Stimulated activated naive CD8-positive, alpha-beta T cell treated with anti-CD3 and anti-CD28 coated beads, Interleukin-15, Interleukin-2, amounts not matched to agents 100 ng/mL and 50 ng/mL, for 24 hours (primary cell): ENCODE measurements around the gene CLCN6.
"Not testable (repeated sequence)": the region's sequence is repeated elsewhere in the genome, so short reads cannot be mapped to it uniquely, and the experiment has no call there.

Experiments
- H3K27ac Mint-ChIP-seq: one replicate; pipeline ENCODE4 v1.8.0; 2021; ENCODE audit warnings: mild to moderate bottlenecking, mixed read lengths
- H3K27me3 Mint-ChIP-seq: one replicate; pipeline ENCODE4 v1.8.0; 2021; ENCODE audit warnings: mixed read lengths
- H3K36me3 Mint-ChIP-seq: one replicate; pipeline ENCODE4 v1.8.0; 2021; ENCODE audit warnings: low read depth, mixed read lengths
- H3K4me1 Mint-ChIP-seq: one replicate; pipeline ENCODE4 v1.8.0; 2021; ENCODE audit warnings: low read depth, mixed read lengths
- H3K4me3 Mint-ChIP-seq: one replicate; pipeline ENCODE4 v1.8.0; 2021; ENCODE audit warnings: mild to moderate bottlenecking, mixed read lengths
- H3K9me3 Mint-ChIP-seq: one replicate; pipeline ENCODE4 v1.8.0; 2021; ENCODE audit warnings: mixed read lengths

Gene CLCN6

DNA sequence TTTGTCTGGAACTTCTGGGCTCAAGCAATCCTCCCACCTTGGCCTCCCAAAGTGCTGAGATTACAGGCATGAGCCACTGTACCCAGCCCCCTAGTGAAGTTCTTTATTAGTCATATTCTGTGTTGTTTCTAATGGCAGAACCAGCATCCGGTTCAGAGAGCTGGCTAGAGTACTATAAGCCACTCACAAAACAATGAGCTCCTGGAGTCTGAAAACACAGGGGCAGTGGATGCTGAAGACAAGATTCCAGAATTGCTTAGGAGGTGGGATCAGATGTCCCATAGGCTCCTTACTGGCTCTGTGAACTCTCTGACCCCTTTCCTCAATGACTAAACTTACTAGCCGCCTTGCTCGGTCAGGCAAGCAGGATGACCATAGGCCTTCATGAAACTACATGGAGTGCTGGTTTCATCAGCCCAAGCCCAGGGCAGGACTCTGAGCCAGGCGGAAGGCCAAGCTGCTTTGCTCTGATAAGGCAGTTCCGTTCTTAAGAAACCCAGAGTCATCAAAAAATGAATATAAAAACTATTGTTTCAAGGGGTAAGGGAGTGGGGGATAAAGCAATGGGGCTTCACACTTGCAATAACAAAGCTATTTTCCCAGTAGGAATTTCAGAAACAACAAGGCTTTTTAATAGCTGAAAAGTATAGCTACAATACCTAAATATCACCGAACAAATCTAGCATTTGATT, 8.3 kb upstream of the CLCN6 start:
- Mint-ChIP-seq H3K9me3 (no peaks in the 10 kb centered on the region), H3K27me3 (no peaks in the 10 kb centered on the region), H3K4me3 (no peak overlapping the region), H3K4me1 (peaks cover 9% of the 10 kb centered on the region), H3K27ac (no peak overlapping the region), H3K36me3 (peaks cover 16% of the 10 kb centered on the region)

DNA sequence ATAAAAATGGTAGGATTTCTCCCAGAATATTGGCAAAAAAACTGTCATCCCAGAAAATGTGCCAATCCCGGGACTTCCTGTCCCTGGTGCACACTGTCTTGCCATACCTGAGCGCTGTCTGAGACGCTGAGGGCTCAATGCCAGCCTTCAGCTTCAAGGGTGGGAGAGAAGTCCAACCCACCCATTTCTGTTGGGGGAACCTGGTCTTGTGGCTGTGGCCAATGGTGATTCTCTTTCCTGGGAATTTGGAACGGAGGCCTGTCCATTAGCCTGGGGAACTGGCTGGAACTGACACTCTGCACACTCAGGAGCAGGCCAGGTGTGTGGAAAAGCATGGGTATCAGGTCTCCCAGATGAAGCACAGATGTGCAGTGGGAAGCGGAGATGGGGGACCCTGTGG, 6.9 kb upstream of the CLCN6 start:
- H3K27ac Mint-ChIP-seq: no peak overlapping the region
- no peak overlapping the region for H3K4me3 Mint-ChIP-seq
- peaks cover 16% of the 10 kb centered on the region for H3K36me3 Mint-ChIP-seq
- H3K27me3 Mint-ChIP-seq: no peaks in the 10 kb centered on the region
- peaks cover 24% of the 10 kb centered on the region for H3K4me1 Mint-ChIP-seq
- H3K9me3 Mint-ChIP-seq: no peaks in the 10 kb centered on the region

DNA sequence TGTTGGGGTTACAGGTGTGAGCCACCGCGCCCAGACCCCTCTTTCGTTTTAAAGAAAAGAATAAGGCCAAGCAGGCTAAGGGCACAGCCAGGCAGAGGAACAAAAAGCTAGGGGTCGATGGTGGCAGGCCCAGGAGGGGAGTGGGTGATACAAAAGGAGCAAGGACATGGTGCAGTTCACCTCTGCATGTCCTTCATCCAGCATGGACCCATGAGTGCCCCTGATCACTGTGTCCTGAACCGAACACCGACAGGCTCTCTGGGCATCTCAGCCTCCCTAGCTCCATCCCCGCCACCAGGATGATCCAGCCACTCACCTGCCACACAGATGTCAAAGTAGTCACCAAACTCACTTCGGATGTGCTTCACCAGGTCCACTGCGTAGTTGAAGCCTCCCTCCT, 6.1 kb upstream of the CLCN6 start:
- Mint-ChIP-seq H3K27me3 (no peaks in the 10 kb centered on the region), H3K9me3 (no peaks in the 10 kb centered on the region), H3K36me3 (peaks cover 16% of the 10 kb centered on the region), H3K4me1 (peaks cover 32% of the 10 kb centered on the region), H3K27ac (no peak overlapping the region), H3K4me3 (no peak overlapping the region)

DNA sequence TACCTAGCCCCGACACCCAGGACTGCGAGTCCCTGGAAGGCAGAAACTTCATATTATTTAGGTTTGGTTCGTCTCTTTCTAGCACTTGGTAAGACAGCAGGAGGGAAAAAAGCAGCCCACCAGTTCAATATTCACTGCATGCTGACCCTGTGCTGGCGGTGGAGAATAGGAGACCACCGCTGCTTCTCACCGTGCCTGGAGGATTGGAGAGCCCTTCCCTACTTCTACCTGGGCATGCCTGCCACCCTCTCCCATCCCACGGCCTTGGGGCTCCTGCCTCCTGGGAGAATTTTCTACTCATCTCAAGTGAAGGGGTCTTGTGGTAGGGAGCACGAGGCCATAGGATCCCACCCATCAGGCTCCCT, 5.6 kb upstream of the CLCN6 start:
- no peaks in the 10 kb centered on the region for H3K9me3 Mint-ChIP-seq
- peaks cover 14% of the 10 kb centered on the region for H3K36me3 Mint-ChIP-seq
- no peak overlapping the region for H3K4me3 Mint-ChIP-seq
- H3K4me1 Mint-ChIP-seq: peaks cover 36% of the 10 kb centered on the region
- H3K27me3 Mint-ChIP-seq: no peaks in the 10 kb centered on the region
- H3K27ac Mint-ChIP-seq: no peak overlapping the region

DNA sequence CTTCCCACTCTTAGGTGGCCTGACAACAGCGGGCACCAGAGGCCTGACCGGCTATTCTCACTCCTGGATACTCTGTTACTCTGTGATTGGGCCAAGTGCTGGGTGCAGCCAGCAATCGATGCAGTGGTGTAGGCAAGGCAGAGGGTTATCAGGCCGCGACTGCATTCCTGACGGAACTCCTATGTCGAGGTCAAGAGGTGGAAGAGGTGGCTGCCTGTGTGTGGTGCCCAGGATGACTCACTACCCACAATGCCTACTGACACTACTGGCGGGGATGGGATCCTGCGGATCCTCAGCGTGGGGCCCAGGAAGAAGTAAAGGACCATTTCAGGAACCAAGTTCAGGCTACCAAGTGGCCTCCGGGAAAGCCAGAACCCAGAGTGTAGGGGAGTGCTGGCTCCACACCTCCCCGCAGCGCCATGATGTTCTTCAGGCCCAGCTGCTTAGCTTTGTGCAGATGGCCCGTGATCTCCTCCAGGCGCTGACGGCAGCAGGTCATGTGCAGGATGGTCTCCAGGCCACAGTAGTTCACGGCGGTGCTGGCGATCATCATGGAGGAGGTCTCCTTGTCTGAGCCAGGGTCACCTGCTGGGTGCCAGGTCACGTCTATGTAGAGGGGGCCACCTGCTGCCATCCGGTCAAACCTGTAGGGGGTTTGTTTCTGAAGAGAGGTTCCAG, 5.1 kb upstream of the CLCN6 start:
- Mint-ChIP-seq H3K36me3 (peaks cover 9% of the 10 kb centered on the region), H3K4me1 (peaks cover 37% of the 10 kb centered on the region), H3K27me3 (no peaks in the 10 kb centered on the region), H3K9me3 (no peaks in the 10 kb centered on the region), H3K27ac (no peak overlapping the region), H3K4me3 (no peak overlapping the region)

DNA sequence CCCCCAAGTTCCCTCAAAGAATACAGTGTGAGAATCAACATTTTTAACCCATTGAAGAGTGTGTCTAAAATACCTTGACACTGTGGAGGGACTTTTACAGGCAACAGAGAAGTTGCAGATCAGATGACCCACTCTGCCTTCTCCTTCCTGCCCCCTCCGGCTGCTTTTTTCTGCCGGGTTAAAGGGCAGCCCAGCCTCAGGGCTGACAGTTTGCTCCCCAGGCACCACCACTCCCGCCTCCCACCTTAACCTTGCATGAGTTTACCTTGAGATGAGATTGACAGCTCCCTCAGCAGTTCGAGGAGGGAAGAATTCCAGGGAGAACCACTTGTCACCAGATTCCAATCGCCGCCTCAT, 3.4 kb upstream of the CLCN6 start:
- Mint-ChIP-seq H3K36me3 (peaks cover 9% of the 10 kb centered on the region), H3K4me1 (peaks cover 52% of the 10 kb centered on the region), H3K27me3 (no peaks in the 10 kb centered on the region), H3K4me3 (peak overlapping the region; percentile 79), H3K27ac (peak overlapping the region; percentile 58), H3K9me3 (no peaks in the 10 kb centered on the region)

DNA sequence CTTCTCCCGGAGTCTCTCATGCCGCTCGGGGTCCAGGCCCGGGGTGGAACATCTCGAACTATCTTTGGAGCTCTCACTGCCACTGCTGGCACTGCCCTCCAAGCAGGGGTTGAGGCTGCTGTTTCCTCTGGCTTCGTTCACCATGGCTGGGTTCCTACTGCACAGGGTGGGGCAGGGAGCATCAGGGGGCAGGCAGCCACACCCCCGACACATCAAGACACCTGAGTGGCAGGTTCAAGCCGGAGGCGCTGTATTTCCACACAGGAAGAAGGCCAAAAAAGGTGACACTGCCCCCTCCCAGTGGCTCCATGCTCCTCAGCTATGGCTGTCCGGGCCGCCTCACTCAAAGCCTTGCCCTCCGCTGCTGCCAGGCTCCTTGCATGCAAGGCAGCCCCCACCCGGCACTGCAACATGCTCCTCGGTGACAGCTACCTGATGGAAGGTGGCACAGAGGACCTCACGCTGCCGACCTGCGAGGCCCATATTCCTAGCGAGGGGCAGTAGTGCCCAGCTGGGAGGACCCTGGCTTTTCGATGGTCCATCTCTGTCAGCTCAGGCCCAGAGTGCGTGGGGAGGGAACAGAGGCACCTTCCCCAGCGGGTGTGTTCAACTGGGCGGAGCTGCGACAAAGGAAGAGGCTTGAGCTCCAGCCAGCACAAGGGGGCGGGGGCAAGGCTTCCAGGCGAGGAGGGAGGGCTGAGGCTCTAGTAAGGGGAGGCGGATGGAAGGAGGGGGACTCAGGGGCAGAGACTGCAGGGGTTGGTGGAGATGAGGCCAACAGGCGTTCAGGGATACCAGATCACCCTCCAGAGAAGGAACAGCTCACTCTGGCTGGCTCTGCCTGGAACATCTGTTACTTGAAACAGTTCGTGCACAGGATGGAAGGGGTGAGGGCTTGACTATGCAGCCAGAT, 2.8 kb upstream of the CLCN6 start:
- H3K4me1 Mint-ChIP-seq: peaks cover 58% of the 10 kb centered on the region

DNA sequence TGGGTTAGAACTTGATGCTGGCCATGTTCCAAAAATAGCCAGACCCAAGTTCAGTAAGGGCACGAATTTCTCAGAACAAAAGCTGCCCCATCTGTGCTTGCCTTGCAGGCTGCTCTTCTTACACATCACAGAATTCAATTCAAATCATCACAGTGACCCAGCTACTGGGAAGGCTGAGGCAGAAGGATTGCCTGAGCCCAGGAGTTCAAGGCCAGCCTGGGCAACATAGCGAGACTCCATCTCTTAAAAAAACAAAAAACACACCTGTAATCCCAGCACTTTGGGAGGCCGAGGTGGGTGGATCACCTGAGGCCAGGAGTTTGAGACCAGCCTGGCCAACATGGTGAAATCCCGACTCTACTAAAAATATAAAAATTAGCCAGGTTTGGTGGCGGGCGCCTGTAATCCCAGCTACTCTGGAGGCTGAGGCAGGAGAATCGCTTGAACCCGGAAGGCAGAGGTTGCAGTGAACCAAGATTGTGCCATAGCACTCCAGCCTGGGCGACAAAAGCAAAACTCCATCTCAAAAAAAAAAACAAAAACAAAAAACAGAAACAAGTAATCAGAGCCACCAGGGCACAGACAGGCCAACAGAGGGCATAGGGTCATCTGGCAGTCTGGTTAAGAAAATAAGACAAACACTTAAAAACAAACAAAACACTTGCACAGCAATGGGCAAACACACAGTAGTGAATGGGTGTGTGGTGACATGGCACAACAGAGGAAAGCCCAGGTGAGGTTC, 1.9 kb upstream of the CLCN6 start:
- H3K36me3 Mint-ChIP-seq: peaks cover 23% of the 10 kb centered on the region
- H3K27ac Mint-ChIP-seq: peak overlapping the region; percentile 47
- H3K4me1 Mint-ChIP-seq: peaks cover 64% of the 10 kb centered on the region

More for the DNA sequence above, 2.8 kb upstream of the CLCN6 start:
- Mint-ChIP-seq H3K4me3 (peak overlapping the region; percentile 79), H3K27ac (peak overlapping the region; percentile 58), H3K9me3 (no peaks in the 10 kb centered on the region), H3K27me3 (no peaks in the 10 kb centered on the region), H3K36me3 (peaks cover 14% of the 10 kb centered on the region)

DNA sequence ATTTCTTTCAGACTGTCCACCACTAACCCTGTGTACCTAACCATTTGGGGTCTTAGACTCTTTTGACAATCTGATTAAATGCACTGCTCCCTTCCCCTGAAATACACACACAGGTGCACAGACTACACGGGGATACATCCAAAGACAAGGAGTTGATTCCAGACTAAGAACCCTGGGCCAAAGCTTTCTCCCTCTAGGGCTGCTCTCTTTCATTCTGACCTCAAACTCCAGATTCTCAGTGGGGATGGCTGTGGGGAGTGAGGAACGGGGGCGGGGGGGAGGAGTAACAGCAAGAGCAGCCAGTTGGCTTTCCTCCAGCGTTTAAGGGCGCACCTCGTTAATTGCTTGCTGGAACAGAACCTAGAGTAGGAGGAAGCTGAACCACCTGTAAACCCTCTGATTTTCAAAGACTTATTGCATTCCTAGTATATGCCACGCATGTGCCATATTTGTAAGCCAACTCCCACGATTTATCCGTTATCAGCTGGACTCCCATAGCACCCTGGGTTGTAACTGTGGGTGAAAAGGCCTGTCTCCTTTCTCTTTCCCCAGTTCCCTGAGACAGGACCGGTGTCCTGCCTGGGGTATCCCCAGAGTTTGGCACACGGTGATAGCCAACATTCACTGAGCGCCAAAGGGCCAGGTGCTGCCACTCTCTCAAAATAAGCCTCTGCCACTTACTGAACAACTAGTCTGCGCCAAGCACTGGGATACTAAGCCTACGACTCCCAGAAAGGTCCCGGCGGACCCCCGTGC, 1.1 kb upstream of the CLCN6 start:
- Mint-ChIP-seq H3K36me3 (peaks cover 27% of the 10 kb centered on the region), H3K27me3 (no peaks in the 10 kb centered on the region), H3K9me3 (no peaks in the 10 kb centered on the region), H3K27ac (peak overlapping the region; percentile 47), H3K4me3 (peak overlapping the region; percentile 97), H3K4me1 (peaks cover 67% of the 10 kb centered on the region)

More for the DNA sequence above, 1.9 kb upstream of the CLCN6 start:
- H3K9me3 Mint-ChIP-seq, H3K27me3 Mint-ChIP-seq: not testable (repeated sequence)
- H3K4me3 Mint-ChIP-seq: peak overlapping the region; percentile 97

DNA sequence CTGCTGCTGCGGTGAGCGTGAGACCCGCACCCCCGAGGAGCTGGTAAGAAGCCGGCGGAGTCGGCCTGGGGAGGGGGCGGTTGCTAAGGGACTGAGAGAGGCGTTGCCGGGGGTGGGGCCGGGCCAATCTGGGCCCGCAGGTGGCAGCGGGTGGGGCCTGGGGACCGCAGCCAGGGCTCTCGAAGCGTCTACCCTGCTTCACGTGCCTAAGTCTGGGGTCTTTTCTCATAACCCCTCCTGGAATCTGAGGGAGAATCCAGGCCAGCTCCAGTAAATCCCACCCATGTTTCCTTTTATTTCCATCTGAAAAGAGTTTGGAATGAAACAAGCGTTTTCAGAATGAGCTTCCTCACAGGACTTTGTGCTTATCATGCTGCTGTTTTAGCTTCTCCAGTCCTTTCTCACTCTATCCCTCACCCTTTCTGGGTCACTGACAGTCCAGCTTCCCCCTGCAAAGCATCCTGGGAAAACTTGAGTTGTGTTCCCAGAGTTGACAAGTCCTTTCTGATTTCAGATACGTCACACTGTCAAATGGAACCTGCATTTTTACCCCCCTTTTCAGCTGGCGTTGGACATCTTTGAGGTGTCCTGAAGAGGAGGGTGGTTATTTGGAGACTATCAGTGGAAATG, 431 bp downstream of the CLCN6 start:
- peak overlapping the region; percentile 96 for H3K27ac Mint-ChIP-seq
- H3K4me3 Mint-ChIP-seq: peak overlapping the region; percentile 97
- no peaks in the 10 kb centered on the region for H3K27me3 Mint-ChIP-seq
- H3K9me3 Mint-ChIP-seq: no peaks in the 10 kb centered on the region
- peaks cover 67% of the 10 kb centered on the region for H3K4me1 Mint-ChIP-seq
- H3K36me3 Mint-ChIP-seq: peaks cover 21% of the 10 kb centered on the region

DNA sequence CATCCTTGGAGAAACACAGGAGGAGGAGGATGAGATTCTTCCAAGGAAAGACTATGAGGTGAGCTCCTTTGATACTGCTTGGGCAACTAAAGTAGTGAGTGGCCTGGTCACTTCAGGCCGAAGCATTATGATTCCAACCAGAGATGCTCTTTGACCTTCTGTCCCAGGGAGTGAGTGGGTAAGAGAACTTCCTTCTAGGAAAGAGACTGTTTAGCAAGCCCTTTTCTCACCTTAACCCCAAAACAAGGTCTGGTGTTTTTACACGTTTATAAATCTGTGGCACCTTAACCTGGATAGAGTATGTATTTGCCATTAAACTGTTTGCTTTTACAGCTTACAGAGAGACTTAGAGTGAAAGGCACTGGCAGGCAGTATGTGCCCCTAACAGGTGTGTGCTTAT, 1.1 kb downstream of the CLCN6 start:
- H3K27ac Mint-ChIP-seq: peak overlapping the region; percentile 78
- H3K4me1 Mint-ChIP-seq: peaks cover 63% of the 10 kb centered on the region

DNA sequence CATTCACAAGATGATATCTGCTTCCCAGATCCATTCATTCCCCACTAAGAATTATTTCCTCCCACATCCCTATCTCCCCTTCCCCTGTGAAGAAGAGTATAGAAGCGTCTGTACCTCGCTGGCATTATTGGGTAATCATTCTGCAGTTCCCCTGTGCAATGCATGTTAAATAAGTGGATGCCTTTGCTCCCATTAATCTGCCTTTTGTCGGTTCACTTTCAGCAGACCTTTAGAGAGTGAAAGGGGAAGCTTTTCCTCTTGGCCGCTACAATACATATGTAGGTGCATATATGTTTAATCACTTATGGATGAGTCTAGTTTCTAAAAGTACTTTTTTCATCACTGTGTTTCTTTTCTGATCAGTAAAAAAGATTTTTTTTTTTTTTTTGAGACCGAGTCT, 7.0 kb downstream of the CLCN6 start:
- H3K27me3 Mint-ChIP-seq: no peaks in the 10 kb centered on the region
- no peaks in the 10 kb centered on the region for H3K9me3 Mint-ChIP-seq
- peaks cover 50% of the 10 kb centered on the region for H3K36me3 Mint-ChIP-seq
- peak overlapping the region; percentile 12 for H3K27ac Mint-ChIP-seq
- no peak overlapping the region for H3K4me3 Mint-ChIP-seq
- H3K4me1 Mint-ChIP-seq: peaks cover 11% of the 10 kb centered on the region

More for the DNA sequence above, 1.1 kb downstream of the CLCN6 start:
- H3K4me3 Mint-ChIP-seq: peak overlapping the region; percentile 97
- H3K27me3 Mint-ChIP-seq: no peaks in the 10 kb centered on the region
- peaks cover 28% of the 10 kb centered on the region for H3K36me3 Mint-ChIP-seq
- H3K9me3 Mint-ChIP-seq: no peaks in the 10 kb centered on the region

DNA sequence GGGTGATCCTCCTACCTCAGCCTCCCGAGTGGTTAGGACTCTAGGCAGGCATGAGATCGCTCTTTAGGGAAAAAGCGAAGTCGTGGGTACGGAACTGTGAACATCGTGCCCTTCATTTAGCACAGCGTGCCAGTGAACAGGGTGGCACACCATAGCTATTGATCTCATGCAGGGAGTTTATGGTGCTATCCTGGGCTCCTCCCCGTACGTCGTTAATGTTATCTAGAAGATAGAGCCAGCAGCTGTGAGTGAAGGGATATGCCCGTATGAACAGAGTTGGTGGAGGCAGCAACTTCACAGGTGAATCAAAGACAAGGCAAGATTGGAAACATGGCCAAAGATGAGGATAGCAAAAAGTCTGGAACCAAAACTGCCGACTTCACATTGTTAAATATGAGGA, 11.2 kb downstream of the CLCN6 start:
- Mint-ChIP-seq H3K27ac (no peak overlapping the region), H3K27me3 (no peaks in the 10 kb centered on the region), H3K36me3 (peaks cover 43% of the 10 kb centered on the region), H3K4me3 (no peak overlapping the region), H3K9me3 (no peaks in the 10 kb centered on the region), H3K4me1 (no peaks in the 10 kb centered on the region)

DNA sequence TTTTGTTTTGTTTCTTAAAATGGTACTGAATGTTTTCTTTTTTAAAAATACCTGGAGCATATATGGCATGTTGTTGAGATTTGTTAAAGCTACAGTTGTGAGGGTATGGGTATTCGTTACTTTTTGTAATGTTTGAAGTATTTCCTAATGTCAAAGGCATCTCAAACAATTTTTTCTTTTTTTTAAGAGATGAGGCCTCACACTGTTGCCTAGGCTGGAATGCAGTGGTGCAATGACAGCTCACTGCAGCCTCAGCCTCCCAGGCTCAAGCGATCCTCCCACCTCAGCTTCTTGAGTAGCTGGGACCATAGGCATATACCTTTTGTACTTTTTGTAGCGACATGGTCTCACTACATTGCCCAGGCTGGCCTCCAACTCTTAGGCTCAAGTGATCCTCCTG, 16.1 kb downstream of the CLCN6 start:
- Mint-ChIP-seq H3K4me1 (no peaks in the 10 kb centered on the region), H3K36me3 (peaks cover 38% of the 10 kb centered on the region), H3K4me3 (no peak overlapping the region), H3K9me3 (no peaks in the 10 kb centered on the region), H3K27ac (no peak overlapping the region), H3K27me3 (no peaks in the 10 kb centered on the region)
